Thyroid gland (tissue), 4 donors: ENCODE results near the gene HSBP1.

Experiments used
- POLR2A ChIP-seq, 2 donors: fragments of 450-650 bp; IDR thresholded peaks; one replicate each; pipeline ENCODE4 v1.6.1; 2017; ENCODE audit warnings: antibody characterized with exemption in 2 of 2, mild to moderate bottlenecking in 2 of 2, moderate library complexity in 1 of 2
- TF ChIP-seq, protein P1 (sequence below), 6 experiments: fragments of 200-600 bp in 3 of 6; fragments of 450-650 bp in 3 of 6; sonication (generic) in 3 of 6; IDR thresholded peaks; one replicate each; pipeline ENCODE4 v1.5.1; 2016 to 2019; ENCODE audit warnings: antibody characterized with exemption in 6 of 6, mild to moderate bottlenecking in 2 of 6, inconsistent platforms in 1 of 6, moderate library complexity in 1 of 6

DNA sequence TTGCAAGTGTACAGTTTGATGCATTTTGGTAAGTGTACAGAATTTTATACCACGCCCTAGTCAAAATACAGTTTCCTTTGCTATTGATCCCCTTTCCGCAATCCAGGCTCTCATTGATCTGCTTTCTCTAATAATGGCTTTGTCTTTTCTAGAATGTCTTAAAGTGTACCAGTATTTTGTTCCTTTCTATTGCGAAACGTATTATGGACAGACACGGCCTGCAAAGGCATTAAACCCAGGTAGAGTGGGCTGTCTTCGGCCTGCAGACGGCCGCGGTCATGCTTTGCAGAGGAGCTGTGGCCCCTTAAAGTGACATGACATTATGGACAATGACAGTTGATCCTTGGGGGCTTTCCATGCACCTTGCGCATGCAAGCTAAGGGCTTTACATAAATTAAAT lies 15.9 kb upstream of the HSBP1 start:
- TF ChIP-seq, protein P1, sequence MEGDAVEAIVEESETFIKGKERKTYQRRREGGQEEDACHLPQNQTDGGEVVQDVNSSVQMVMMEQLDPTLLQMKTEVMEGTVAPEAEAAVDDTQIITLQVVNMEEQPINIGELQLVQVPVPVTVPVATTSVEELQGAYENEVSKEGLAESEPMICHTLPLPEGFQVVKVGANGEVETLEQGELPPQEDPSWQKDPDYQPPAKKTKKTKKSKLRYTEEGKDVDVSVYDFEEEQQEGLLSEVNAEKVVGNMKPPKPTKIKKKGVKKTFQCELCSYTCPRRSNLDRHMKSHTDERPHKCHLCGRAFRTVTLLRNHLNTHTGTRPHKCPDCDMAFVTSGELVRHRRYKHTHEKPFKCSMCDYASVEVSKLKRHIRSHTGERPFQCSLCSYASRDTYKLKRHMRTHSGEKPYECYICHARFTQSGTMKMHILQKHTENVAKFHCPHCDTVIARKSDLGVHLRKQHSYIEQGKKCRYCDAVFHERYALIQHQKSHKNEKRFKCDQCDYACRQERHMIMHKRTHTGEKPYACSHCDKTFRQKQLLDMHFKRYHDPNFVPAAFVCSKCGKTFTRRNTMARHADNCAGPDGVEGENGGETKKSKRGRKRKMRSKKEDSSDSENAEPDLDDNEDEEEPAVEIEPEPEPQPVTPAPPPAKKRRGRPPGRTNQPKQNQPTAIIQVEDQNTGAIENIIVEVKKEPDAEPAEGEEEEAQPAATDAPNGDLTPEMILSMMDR (IDR thresholded peaks at IDR 0.05) = no peak
- TF ChIP-seq POLR2A (IDR thresholded peaks at IDR 0.05) = no peak
